GM12878 (cell line): ENCODE data around the gene AMTN. TPM values are rescaled to one million over a fixed set of nuclear protein-coding genes. Genes with fewer than 3 reads are reported as not detected.

Experiments used
- ATAC-seq: fragments of 200-7000 bp; cut with Tn5 transposase; 3 replicates; pipeline ENCODE4 v1.9.1; 2020; ENCODE audit warnings: mild to moderate bottlenecking, moderate library complexity
- BruUV-seq: library from RNA; stranded (reverse); fragments of 400-500 nt; replicated peaks from 2 replicates; lab custom pipeline; 2021; lab: Mats Ljungman, UMichigan
- CTCF ChIA-PET: fragments of 300-600 bp; sonication (Branson Sonifier 250); formaldehyde crosslinking; extraction: SDS; loops from one replicate; lab custom pipeline; 2021; ENCODE audit warnings: inconsistent platforms; lab: Yijun Ruan, JAX
- POLR2A ChIA-PET: fragments of 350-600 bp; formaldehyde crosslinking; extraction: SDS; loops from one replicate; lab custom pipeline; 2021; ENCODE audit warnings: inconsistent platforms; lab: Charles Lee
- RAD21 ChIA-PET: fragments of 300-600 bp; sonication (Branson Sonifier 250); formaldehyde crosslinking; loops from one replicate; lab custom pipeline; 2023; ENCODE audit warnings: antibody characterized with exemption; ENCODE audit not compliant: unreplicated experiment; lab: Charles Lee
- SMC1A ChIA-PET: fragments of 300-600 bp; sonication (Branson Sonifier 250); formaldehyde crosslinking; loops from one replicate; lab custom pipeline; 2023; ENCODE audit not compliant: unreplicated experiment, uncharacterized antibody; lab: Charles Lee
- DNase-seq: peaks from one replicate; pipeline ENCODE4 v3.0.0-alpha.2; 2011; ENCODE audit warnings: low read depth, low spot score
- FAIRE-seq: peaks from 3 replicates; lab custom pipeline; 2011; peaks lifted over from hg19 to GRCh38; lab: Jason Lieb, UNC
- H2AFZ ChIP-seq: 2 replicates; pipeline ENCODE4 v1.6.0; 2011; ENCODE audit warnings: low read depth, low read length, control low read depth; ENCODE audit not compliant: control insufficient read depth
- H3K27ac ChIP-seq: 2 replicates; pipeline ENCODE4 v1.5.1; 2011; ENCODE audit warnings: control low read depth; ENCODE audit not compliant: control insufficient read depth, insufficient read depth
- H3K27me3 ChIP-seq, 2 experiments: replicated peaks in 1 of 2; 2 replicates each; pipeline versions ENCODE4 v1.6.0 to v1.6.1; 2011; ENCODE audit warnings: low read length in 1 of 2; ENCODE audit not compliant: control insufficient read depth in 2 of 2, insufficient read depth in 2 of 2
- H3K36me3 ChIP-seq, 2 experiments: 2 replicates each; pipeline ENCODE4 v1.5.1; 2011; ENCODE audit warnings: low read length in 1 of 2; ENCODE audit not compliant: control insufficient read depth in 2 of 2, insufficient read depth in 2 of 2
- H3K4me1 ChIP-seq: 2 replicates; pipeline ENCODE4 v1.6.1; 2011; ENCODE audit warnings: mild to moderate bottlenecking, low read length, moderate library complexity, mixed read lengths; ENCODE audit not compliant: control insufficient read depth, insufficient read depth
- H3K4me2 ChIP-seq: 2 replicates; pipeline ENCODE4 v1.6.0; 2011; ENCODE audit warnings: control low read depth; ENCODE audit not compliant: control insufficient read depth, insufficient read depth
- H3K4me3 ChIP-seq: fragments of 200-600 bp; sonication (generic); 2 replicates; pipeline ENCODE4 v1.5.1; 2016
- H3K79me2 ChIP-seq: 2 replicates; pipeline ENCODE4 v1.6.0; 2011; ENCODE audit warnings: low read length; ENCODE audit not compliant: control insufficient read depth, insufficient read depth
- H3K9ac ChIP-seq: 2 replicates; pipeline ENCODE4 v1.8.0; 2011; ENCODE audit warnings: low read length, control low read depth, mixed read lengths; ENCODE audit not compliant: control insufficient read depth, insufficient read depth
- H3K9me3 ChIP-seq: replicated peaks from 3 replicates; pipeline ENCODE4 v1.5.1; 2011; ENCODE audit warnings: mild to moderate bottlenecking, low read length; ENCODE audit not compliant: control insufficient read depth, insufficient read depth
- H4K20me1 ChIP-seq: 2 replicates; pipeline ENCODE4 v1.6.0; 2011; ENCODE audit not compliant: control insufficient read depth, insufficient read depth
- JUNB ChIP-seq: IDR thresholded peaks from 2 replicates; pipeline ENCODE4 v1.6.1; 2016; ENCODE audit warnings: antibody characterized with exemption, mild to moderate bottlenecking
- KLF5 ChIP-seq: fragments of 450-650 bp; IDR thresholded peaks from 2 replicates; pipeline ENCODE4 v1.6.1; 2014; ENCODE audit warnings: mild to moderate bottlenecking; ENCODE audit not compliant: partially characterized antibody
- WGBS: methylation state at CpG from one replicate; pipeline ENCODE4 v1.1.6; 2016; ENCODE audit warnings: low lambda C conversion rate; ENCODE audit not compliant: insufficient replicate concordance, insufficient coverage; ENCODE audit errors: missing lambda C conversion rate; 5-methylcytosine and 5-hydroxymethylcytosine counted together
- in situ Hi-C: fragments of 300-500 bp; cut with MboI; formaldehyde crosslinking; loops from 9 replicates; pipeline ENCODE4 v1.14.3; 2018; ENCODE audit warnings: mixed read lengths
- intact Hi-C: fragments of 100-400 bp; cut with micrococcal nuclease; formaldehyde crosslinking; loops from one replicate; pipeline ENCODE4 v1.14.2; 2022; ENCODE audit not compliant: unreplicated experiment
- polyA plus RNA-seq, 11 experiments: library from polyadenylated mRNA; depleted of rRNA in 4 of 11; unstranded in 6 of 11; stranded (reverse) in 5 of 11; fragments of >200 nt; fragmentation: Nextera tagmentation in 4 of 11; fragmentation: Illumina TruSeq in 1 of 11; extraction: Ambion mirVana in 4 of 11; extraction: Trizol in 1 of 11; gene quantifications; 1 replicate in 1 of 11; 2 replicates in 10 of 11; pipeline versions ENCODE4 v1.2.1 to v1.2.3, GENCODE V29; 2011 to 2016; ENCODE audit warnings: inconsistent platforms in 2 of 11, missing spikeins in 2 of 11, low read depth in 1 of 11
- total RNA-seq, 4 experiments: library from RNA; depleted of rRNA in 3 of 4; stranded (reverse); fragments of >200 nt in 3 of 4; fragmentation: Illumina TruSeq in 1 of 4; extraction: Trizol in 1 of 4; gene quantifications; 2 replicates each; pipeline versions ENCODE4 v1.2.1 to v1.2.3, GENCODE V29; 2013 to 2021

Gene AMTN
- total and polyA plus RNA-seq, 10 of the 15 experiments (the other 5 are each of a cell fraction or from before 2014, with no cell fraction given), result not detected

GRCh38 chr4:70581980-70582379 is 63.6 kb downstream of the AMTN start:
- ChIA-PET CTCF (no interaction called here), RAD21 (no interaction called here), POLR2A (no interaction called here), SMC1A (interaction anchor here (0.7 kb wide), 1 partner anchor 153 kb away, joined by 3 read pairs; no protein-coding TSS in a partner anchor)
- H3K79me2 ChIP-seq, result no peaks in the 10 kb centered on the region
- in situ Hi-C loops (no loop called here), intact Hi-C loops (no loop called here)
- ATAC-seq (no peak; the same call in 2 of the 3 replicates), DNase-seq (no peak), FAIRE-seq (no peak)
- BruUV-seq, result no TSS peak
- no peaks in the 10 kb centered on the region; a peak in 1 of 4 replicates for H3K27me3 ChIP-seq
- H3K9me3 ChIP-seq, result no peaks in the 10 kb centered on the region
- H4K20me1 ChIP-seq, result no peaks in the 10 kb centered on the region
- TF ChIP-seq JUNB (0 out of 2 replicates have a peak, but pooled peaks have one; percentile 14), KLF5 (no peak)
- no peaks in the 10 kb centered on the region for H3K36me3 ChIP-seq
- no peaks in the 10 kb centered on the region for H3K4me1 ChIP-seq
- WGBS, result 21% methylated on average over 2 of the region's 2 CpGs
- no peak overlapping the region for H3K9ac ChIP-seq
- no peak overlapping the region for H3K27ac ChIP-seq
- H3K4me3 ChIP-seq, result no peak overlapping the region
- no peak overlapping the region for H3K4me2 ChIP-seq
- no peak overlapping the region for H2AFZ ChIP-seq

Other genes starting within 250 kb of the AMTN start
Only the 7 nearest of the 10 such genes appear.
- not detected in 2 replicates for gene SMR3A, start 157.8 kb upstream of the AMTN start, total RNA-seq (2014; rRNA removed)
- gene SMR3A, start 157.8 kb upstream of the AMTN start, total RNA-seq (2014; rRNA removed; fragmentation: Illumina TruSeq; extraction: Trizol), result not detected in 2 replicates
- not detected in 2 replicates for gene SMR3A, start 157.8 kb upstream of the AMTN start, total RNA-seq (2021)
- not detected in 2 replicates for gene SMR3A, start 157.8 kb upstream of the AMTN start, polyA plus RNA-seq (2011; rRNA removed)
- gene SMR3A, start 157.8 kb upstream of the AMTN start, polyA plus RNA-seq (2014; fragmentation: Illumina TruSeq; extraction: Trizol), result not detected in 2 replicates
- not detected for gene SMR3A, start 157.8 kb upstream of the AMTN start, polyA plus RNA-seq (2014; fragmentation: Nextera tagmentation; extraction: Ambion mirVana)
- not detected in 2 replicates for gene SMR3A, start 157.8 kb upstream of the AMTN start, polyA plus RNA-seq (2014; rRNA removed)
- not detected for gene SMR3A, start 157.8 kb upstream of the AMTN start, polyA plus RNA-seq (2016; fragmentation: Nextera tagmentation; extraction: Ambion mirVana)
- not detected in 2 replicates for gene SMR3B, start 135.4 kb upstream of the AMTN start, total RNA-seq (2014; rRNA removed)
- not detected in 2 replicates for gene SMR3B, start 135.4 kb upstream of the AMTN start, total RNA-seq (2014; rRNA removed; fragmentation: Illumina TruSeq; extraction: Trizol)
- not detected in 2 replicates for gene SMR3B, start 135.4 kb upstream of the AMTN start, total RNA-seq (2021)
- not detected in 2 replicates for gene SMR3B, start 135.4 kb upstream of the AMTN start, polyA plus RNA-seq (2011; rRNA removed)
- not detected in 2 replicates for gene SMR3B, start 135.4 kb upstream of the AMTN start, polyA plus RNA-seq (2014; fragmentation: Illumina TruSeq; extraction: Trizol)
- gene SMR3B, start 135.4 kb upstream of the AMTN start, polyA plus RNA-seq (2014; fragmentation: Nextera tagmentation; extraction: Ambion mirVana), result not detected
- gene SMR3B, start 135.4 kb upstream of the AMTN start, polyA plus RNA-seq (2014; rRNA removed), result not detected in 2 replicates
- gene SMR3B, start 135.4 kb upstream of the AMTN start, polyA plus RNA-seq (2016; fragmentation: Nextera tagmentation; extraction: Ambion mirVana), result under 1 TPM in 1 of 2 experiments, not detected in 1; 0.32 TPM
- not detected in 2 replicates for gene OPRPN, start 120.6 kb upstream of the AMTN start, total RNA-seq (2014; rRNA removed)
- gene OPRPN, start 120.6 kb upstream of the AMTN start, total RNA-seq (2014; rRNA removed; fragmentation: Illumina TruSeq; extraction: Trizol), result not detected in 2 replicates
- not detected in 2 replicates for gene OPRPN, start 120.6 kb upstream of the AMTN start, total RNA-seq (2021)
- gene OPRPN, start 120.6 kb upstream of the AMTN start, polyA plus RNA-seq (2011; rRNA removed), result 0.33 TPM in 1 of 2 replicates, not detected in the other
- gene OPRPN, start 120.6 kb upstream of the AMTN start, polyA plus RNA-seq (2014; fragmentation: Illumina TruSeq; extraction: Trizol), result 0.16 TPM in 1 of 2 replicates, not detected in the other
- not detected for gene OPRPN, start 120.6 kb upstream of the AMTN start, polyA plus RNA-seq (2014; fragmentation: Nextera tagmentation; extraction: Ambion mirVana)
- gene OPRPN, start 120.6 kb upstream of the AMTN start, polyA plus RNA-seq (2014; rRNA removed), result 0.32 TPM in 1 of 2 replicates, not detected in the other
- not detected for gene OPRPN, start 120.6 kb upstream of the AMTN start, polyA plus RNA-seq (2016; fragmentation: Nextera tagmentation; extraction: Ambion mirVana)
- not detected in 2 replicates for gene MUC7, start 46.4 kb upstream of the AMTN start, total RNA-seq (2014; rRNA removed)
- not detected in 2 replicates for gene MUC7, start 46.4 kb upstream of the AMTN start, total RNA-seq (2014; rRNA removed; fragmentation: Illumina TruSeq; extraction: Trizol)
- not detected in 2 replicates for gene MUC7, start 46.4 kb upstream of the AMTN start, total RNA-seq (2021)
- not detected in 2 replicates for gene MUC7, start 46.4 kb upstream of the AMTN start, polyA plus RNA-seq (2011; rRNA removed)
- not detected in 2 replicates for gene MUC7, start 46.4 kb upstream of the AMTN start, polyA plus RNA-seq (2014; fragmentation: Illumina TruSeq; extraction: Trizol)
- gene MUC7, start 46.4 kb upstream of the AMTN start, polyA plus RNA-seq (2014; fragmentation: Nextera tagmentation; extraction: Ambion mirVana), result not detected
- not detected in 2 replicates for gene MUC7, start 46.4 kb upstream of the AMTN start, polyA plus RNA-seq (2014; rRNA removed)
- not detected for gene MUC7, start 46.4 kb upstream of the AMTN start, polyA plus RNA-seq (2016; fragmentation: Nextera tagmentation; extraction: Ambion mirVana)
- not detected in 2 replicates for gene AMBN, start 73.7 kb downstream of the AMTN start, total RNA-seq (2014; rRNA removed)
- gene AMBN, start 73.7 kb downstream of the AMTN start, total RNA-seq (2014; rRNA removed; fragmentation: Illumina TruSeq; extraction: Trizol), result not detected in 2 replicates
- gene AMBN, start 73.7 kb downstream of the AMTN start, total RNA-seq (2021), result not detected in 2 replicates
- not detected in 2 replicates for gene AMBN, start 73.7 kb downstream of the AMTN start, polyA plus RNA-seq (2011; rRNA removed)
- not detected in 2 replicates for gene AMBN, start 73.7 kb downstream of the AMTN start, polyA plus RNA-seq (2014; fragmentation: Illumina TruSeq; extraction: Trizol)
- under 1 TPM in 1 of 2 experiments, not detected in 1; 0.18 TPM for gene AMBN, start 73.7 kb downstream of the AMTN start, polyA plus RNA-seq (2014; fragmentation: Nextera tagmentation; extraction: Ambion mirVana)
- not detected in 2 replicates for gene AMBN, start 73.7 kb downstream of the AMTN start, polyA plus RNA-seq (2014; rRNA removed)
- not detected for gene AMBN, start 73.7 kb downstream of the AMTN start, polyA plus RNA-seq (2016; fragmentation: Nextera tagmentation; extraction: Ambion mirVana)
- 0.06 TPM in 1 of 2 replicates, not detected in the other for gene ENAM, start 110.2 kb downstream of the AMTN start, total RNA-seq (2014; rRNA removed)
- 0.04 and 0.09 TPM in 2 replicates for gene ENAM, start 110.2 kb downstream of the AMTN start, total RNA-seq (2014; rRNA removed; fragmentation: Illumina TruSeq; extraction: Trizol)
- gene ENAM, start 110.2 kb downstream of the AMTN start, total RNA-seq (2021), result 0.27 and 0.51 TPM in 2 replicates
- 0.14 and 0.16 TPM in 2 replicates for gene ENAM, start 110.2 kb downstream of the AMTN start, polyA plus RNA-seq (2011; rRNA removed)
- 0.14 and 0.24 TPM in 2 replicates for gene ENAM, start 110.2 kb downstream of the AMTN start, polyA plus RNA-seq (2014; fragmentation: Illumina TruSeq; extraction: Trizol)
- under 1 TPM; 0.18 to 0.38 TPM for gene ENAM, start 110.2 kb downstream of the AMTN start, polyA plus RNA-seq (2014; fragmentation: Nextera tagmentation; extraction: Ambion mirVana)
- gene ENAM, start 110.2 kb downstream of the AMTN start, polyA plus RNA-seq (2014; rRNA removed), result 0.09 and 0.10 TPM in 2 replicates
- 1 to 10 TPM; 1.1 to 1.3 TPM for gene ENAM, start 110.2 kb downstream of the AMTN start, polyA plus RNA-seq (2016; fragmentation: Nextera tagmentation; extraction: Ambion mirVana)
- gene JCHAIN, start 147.9 kb downstream of the AMTN start, total RNA-seq (2014; rRNA removed), result 284 and 330 TPM in 2 replicates
- gene JCHAIN, start 147.9 kb downstream of the AMTN start, total RNA-seq (2014; rRNA removed; fragmentation: Illumina TruSeq; extraction: Trizol), result 410 and 436 TPM in 2 replicates
- 276 and 280 TPM in 2 replicates for gene JCHAIN, start 147.9 kb downstream of the AMTN start, total RNA-seq (2021)
- gene JCHAIN, start 147.9 kb downstream of the AMTN start, polyA plus RNA-seq (2011; rRNA removed), result 183 and 188 TPM in 2 replicates
- gene JCHAIN, start 147.9 kb downstream of the AMTN start, polyA plus RNA-seq (2014; fragmentation: Illumina TruSeq; extraction: Trizol), result 787 and 820 TPM in 2 replicates
- gene JCHAIN, start 147.9 kb downstream of the AMTN start, polyA plus RNA-seq (2014; fragmentation: Nextera tagmentation; extraction: Ambion mirVana), result 1,000 to 10,000 TPM in 1 of 2 experiments, 100 to 1,000 TPM in 1; 617 to 1,045 TPM
- 419 and 468 TPM in 2 replicates for gene JCHAIN, start 147.9 kb downstream of the AMTN start, polyA plus RNA-seq (2014; rRNA removed)
- gene JCHAIN, start 147.9 kb downstream of the AMTN start, polyA plus RNA-seq (2016; fragmentation: Nextera tagmentation; extraction: Ambion mirVana), result 100 to 1,000 TPM; 505 to 555 TPM